Endothelial cell of umbilical vein (primary cell): ENCODE measurements around the gene DIS3. TPM values are rescaled to one million over a fixed set of nuclear protein-coding genes. Genes with fewer than 3 reads are reported as not detected.

ENCODE experiments used
- BruUV-seq: library from RNA; stranded (reverse); fragments of 400-500 nt; replicated peaks from 2 replicates; lab custom pipeline; 2021; lab: Mats Ljungman, UMichigan
- CTCF ChIA-PET: fragments of 300-600, 350-600 bp; sonication (Branson Sonifier 250); formaldehyde crosslinking; loops from one replicate; lab custom pipeline; 2021; ENCODE audit warnings: antibody characterized with exemption, inconsistent platforms; lab: Charles Lee
- POLR2A ChIA-PET: fragments of 300-600, 350-600 bp; sonication (Branson Sonifier 250); formaldehyde crosslinking; loops from one replicate; lab custom pipeline; 2021; ENCODE audit warnings: antibody characterized with exemption, inconsistent platforms; lab: Charles Lee
- DNase-seq: peaks from one replicate; pipeline ENCODE4 v3.0.0-alpha.2; 2011; ENCODE audit warnings: low read depth, low spot score
- FAIRE-seq: peaks from 2 replicates; lab custom pipeline; 2011; peaks lifted over from hg19 to GRCh38; lab: Jason Lieb, UNC
- H2AFZ ChIP-seq: 2 replicates; pipeline ENCODE4 v1.6.0; 2012; ENCODE audit warnings: low read depth, low read length, control low read depth, inconsistent platforms
- H3K27ac ChIP-seq: 2 replicates; pipeline ENCODE4 v1.5.1; 2011; ENCODE audit warnings: low read depth, mild to moderate bottlenecking, control low read depth, low read length, moderate library complexity; ENCODE audit not compliant: insufficient read depth
- H3K27me3 ChIP-seq, 2 experiments: 2 replicates each; pipeline versions ENCODE4 v1.6.0 to v1.6.1; 2011; ENCODE audit warnings: low read length in 2 of 2, mixed read lengths in 1 of 2; ENCODE audit not compliant: control insufficient read depth in 2 of 2, insufficient read depth in 2 of 2
- H3K36me3 ChIP-seq, 2 experiments: 2 replicates in 1 of 2; 3 replicates in 1 of 2; pipeline ENCODE4 v1.5.1; 2011; ENCODE audit warnings: low read length in 2 of 2, mild to moderate bottlenecking in 1 of 2, moderate library complexity in 1 of 2; ENCODE audit not compliant: control insufficient read depth in 2 of 2, insufficient read depth in 2 of 2; ENCODE audit errors: extremely low read depth in 1 of 2
- H3K4me1 ChIP-seq: 3 replicates; pipeline ENCODE4 v1.5.1; 2011; ENCODE audit warnings: mild to moderate bottlenecking, low read length; ENCODE audit not compliant: control insufficient read depth, insufficient read depth; ENCODE audit errors: extremely low read depth
- H3K4me2 ChIP-seq: 2 replicates; pipeline ENCODE4 v1.6.1; 2011; ENCODE audit warnings: low read length, control low read depth, mixed read lengths; ENCODE audit not compliant: insufficient read depth
- H3K4me3 ChIP-seq, 3 experiments: fragments of 200-600 bp in 1 of 3; sonication (generic), shearing (Covaris generic) in 1 of 3; replicated peaks in 1 of 3; 2 replicates each; pipeline ENCODE4 v1.5.1; 2011 to 2016; ENCODE audit warnings: control low read depth in 3 of 3, low read length in 3 of 3, mild to moderate bottlenecking in 2 of 3, inconsistent platforms in 1 of 3, low read depth in 1 of 3, moderate library complexity in 1 of 3; ENCODE audit not compliant: insufficient read depth in 1 of 3
- H3K79me2 ChIP-seq: 2 replicates; pipeline ENCODE4 v1.6.0; 2012; ENCODE audit warnings: low read length, inconsistent platforms; ENCODE audit not compliant: control insufficient read depth, insufficient read depth
- H3K9ac ChIP-seq: replicated peaks from 2 replicates; pipeline ENCODE3; 2011; ENCODE audit warnings: low read length, control low read depth; ENCODE audit not compliant: insufficient read depth; ENCODE audit errors: extremely low read depth
- H3K9me1 ChIP-seq: replicated peaks from 3 replicates; pipeline ENCODE4 v1.6.0; 2011; ENCODE audit warnings: mild to moderate bottlenecking, low read length; ENCODE audit not compliant: control insufficient read depth, insufficient read depth; ENCODE audit errors: extremely low read depth
- H3K9me3 ChIP-seq: replicated peaks from 2 replicates; pipeline ENCODE4 v1.5.1; 2012; ENCODE audit warnings: low read length, inconsistent platforms; ENCODE audit not compliant: control insufficient read depth, insufficient read depth
- H4K20me1 ChIP-seq: replicated peaks from 2 replicates; pipeline ENCODE3; 2011; ENCODE audit warnings: mild to moderate bottlenecking, low read length; ENCODE audit not compliant: control insufficient read depth, insufficient read depth; ENCODE audit errors: extremely low read depth
- EZH2 ChIP-seq: IDR thresholded peaks from 2 replicates; pipeline ENCODE4 v1.6.1; 2012; ENCODE audit warnings: borderline replicate concordance, low read depth, mild to moderate bottlenecking, moderate library complexity, low read length, inconsistent platforms; ENCODE audit not compliant: severe bottlenecking
- FOS ChIP-seq: IDR thresholded peaks from 2 replicates; pipeline ENCODE4 v1.6.1; 2011; ENCODE audit warnings: mild to moderate bottlenecking, low read length, moderate library complexity, borderline replicate concordance; ENCODE audit not compliant: insufficient read depth
- GATA2 ChIP-seq: IDR thresholded peaks from 2 replicates; pipeline ENCODE4 v1.7.0; 2011; ENCODE audit warnings: low read depth, mild to moderate bottlenecking, moderate library complexity, mixed read lengths, low read length; ENCODE audit not compliant: insufficient read length, insufficient read depth
- JUN ChIP-seq: IDR thresholded peaks from 2 replicates; pipeline ENCODE4 v1.6.1; 2011; ENCODE audit warnings: borderline replicate concordance, low read depth; ENCODE audit not compliant: insufficient read length, insufficient read depth
- MAX ChIP-seq: IDR thresholded peaks from 2 replicates; pipeline ENCODE4 v1.6.1; 2011; ENCODE audit not compliant: insufficient read depth, insufficient read length
- MYC ChIP-seq: IDR thresholded peaks from one replicate; pipeline ENCODE4 v1.6.1; 2011; ENCODE audit warnings: mild to moderate bottlenecking, low read depth, low read length
- POLR2A ChIP-seq: IDR thresholded peaks from 2 replicates; pipeline ENCODE4 v1.6.1; 2012; ENCODE audit warnings: low read depth, mild to moderate bottlenecking, control low read depth, low read length
- POLR2AphosphoS5 ChIP-seq: IDR thresholded peaks from 2 replicates; pipeline ENCODE4 v1.6.1; 2012; ENCODE audit warnings: low read depth, mild to moderate bottlenecking, control low read depth, low read length, moderate library complexity; ENCODE audit not compliant: insufficient read depth
- dilution Hi-C: fragments of 300-500 bp; cut with MboI; formaldehyde crosslinking; loops from one replicate; pipeline ENCODE4 v1.15.0; 2019; ENCODE audit warnings: low sequenced_read_pairs; ENCODE audit not compliant: extremely low pct_ligation_motif_present
- intact Hi-C: fragments of 100-400 bp; cut with micrococcal nuclease; formaldehyde crosslinking; loops from one replicate; pipeline ENCODE4 v1.10.0; 2022
- polyA plus RNA-seq, 4 experiments: library from polyadenylated mRNA; depleted of rRNA in 3 of 4; stranded (reverse) in 3 of 4; unstranded in 1 of 4; fragments of >200 nt; gene quantifications; 2 replicates each; pipeline versions ENCODE4 v1.2.1 to v1.2.3, GENCODE V29; 2011 to 2012; ENCODE audit warnings: missing spikeins in 1 of 4
- total RNA-seq: library from RNA; stranded (reverse); gene quantifications from 2 replicates; pipeline ENCODE4 v1.2.3, GENCODE V29; 2021
- TF ChIP-seq, protein P1 (sequence below), 2 donors: IDR thresholded peaks; 1 replicate in 1 of 2; 2 replicates in 1 of 2; pipeline ENCODE4 v1.5.1; 2011; ENCODE audit warnings: low read length in 2 of 2, mild to moderate bottlenecking in 2 of 2, moderate library complexity in 2 of 2, control low read depth in 1 of 2, inconsistent platforms in 1 of 2, low read depth in 1 of 2; ENCODE audit not compliant: insufficient read depth in 1 of 2; ENCODE audit errors: extremely low read depth in 1 of 2

DIS3 gene
- total and polyA plus RNA-seq, 2 donors (not counting 3 experiments of a cell fraction or from before 2014, with no cell fraction given), result 12.4 to 31.4 TPM

GRCh38 chr13:72823724-72824123 lies 42.0 kb upstream of the DIS3 start:
- dilution Hi-C loops, result no loop called here

DNA sequence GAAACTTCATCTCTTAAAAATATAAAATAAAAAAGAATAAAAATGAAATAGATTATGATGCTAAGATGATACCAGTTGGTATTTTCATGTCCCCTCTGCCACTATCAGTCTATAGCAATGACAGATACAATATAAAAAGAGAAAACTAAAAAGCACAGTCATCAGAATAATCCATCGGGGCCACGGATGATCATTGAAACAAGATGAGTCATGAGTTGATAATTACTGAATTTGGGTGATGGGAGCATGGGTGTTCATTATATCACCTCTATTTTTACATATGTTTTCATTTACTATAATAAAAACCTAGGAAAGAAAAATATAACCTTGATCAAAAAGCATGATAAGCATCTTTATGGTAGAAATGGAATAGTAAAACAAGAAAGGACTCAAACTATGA lies 41.4 kb upstream of the DIS3 start:
- intact Hi-C loops, result no loop called here
- dilution Hi-C loops, result no loop called here
- FAIRE-seq (no peak), DNase-seq (no peak)
- H3K4me2 ChIP-seq, result no peak overlapping the region
- no peaks in the 10 kb centered on the region for H3K4me1 ChIP-seq
- H3K9ac ChIP-seq, result no peak overlapping the region
- H3K9me1 ChIP-seq, result no peaks in the 10 kb centered on the region
- no peaks in the 10 kb centered on the region for H3K9me3 ChIP-seq
- H3K79me2 ChIP-seq, result no peaks in the 10 kb centered on the region
- no peak for TF ChIP-seq MAX
- TF ChIP-seq, protein P1, sequence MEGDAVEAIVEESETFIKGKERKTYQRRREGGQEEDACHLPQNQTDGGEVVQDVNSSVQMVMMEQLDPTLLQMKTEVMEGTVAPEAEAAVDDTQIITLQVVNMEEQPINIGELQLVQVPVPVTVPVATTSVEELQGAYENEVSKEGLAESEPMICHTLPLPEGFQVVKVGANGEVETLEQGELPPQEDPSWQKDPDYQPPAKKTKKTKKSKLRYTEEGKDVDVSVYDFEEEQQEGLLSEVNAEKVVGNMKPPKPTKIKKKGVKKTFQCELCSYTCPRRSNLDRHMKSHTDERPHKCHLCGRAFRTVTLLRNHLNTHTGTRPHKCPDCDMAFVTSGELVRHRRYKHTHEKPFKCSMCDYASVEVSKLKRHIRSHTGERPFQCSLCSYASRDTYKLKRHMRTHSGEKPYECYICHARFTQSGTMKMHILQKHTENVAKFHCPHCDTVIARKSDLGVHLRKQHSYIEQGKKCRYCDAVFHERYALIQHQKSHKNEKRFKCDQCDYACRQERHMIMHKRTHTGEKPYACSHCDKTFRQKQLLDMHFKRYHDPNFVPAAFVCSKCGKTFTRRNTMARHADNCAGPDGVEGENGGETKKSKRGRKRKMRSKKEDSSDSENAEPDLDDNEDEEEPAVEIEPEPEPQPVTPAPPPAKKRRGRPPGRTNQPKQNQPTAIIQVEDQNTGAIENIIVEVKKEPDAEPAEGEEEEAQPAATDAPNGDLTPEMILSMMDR (IDR thresholded peaks at IDR 0.05; ENCODE audit: extremely low read depth in 1 of 2, insufficient read depth in 1 of 2, low read depth in 1 of 2, low read length in 2 of 2), result no peak
- no peak for TF ChIP-seq MYC
- TF ChIP-seq POLR2AphosphoS5, result no peak
- no peak for TF ChIP-seq FOS
- no peak for TF ChIP-seq JUN
- TF ChIP-seq EZH2, result no peak
- no peak for TF ChIP-seq GATA2
- TF ChIP-seq POLR2A, result no peak
- BruUV-seq, result no TSS peak
- no peaks in the 10 kb centered on the region for H3K27me3 ChIP-seq
- H3K27ac ChIP-seq, result no peak overlapping the region
- peaks cover 0 to 2% of the 10 kb centered on the region in 2 experiments for H3K36me3 ChIP-seq
- H2AFZ ChIP-seq, result no peak overlapping the region
- H4K20me1 ChIP-seq, result no peaks in the 10 kb centered on the region
- ChIA-PET CTCF (no interaction called here), POLR2A (no interaction called here)
- no peak overlapping the region for H3K4me3 ChIP-seq

More at GRCh38 chr13:72823724-72824123, 42.0 kb upstream of the DIS3 start:
- no peak for DNase-seq
- H2AFZ ChIP-seq, result no peak overlapping the region
- no peaks in the 10 kb centered on the region for H3K79me2 ChIP-seq
- CTCF ChIA-PET, result no interaction called here
- BruUV-seq, result no TSS peak
- no peak for FAIRE-seq
- no peak overlapping the region for H3K4me2 ChIP-seq
- H3K4me1 ChIP-seq, result no peaks in the 10 kb centered on the region
- H3K27me3 ChIP-seq, result no peaks in the 10 kb centered on the region
- H3K36me3 ChIP-seq, result peaks cover 0 to 2% of the 10 kb centered on the region in 2 experiments
- POLR2A ChIA-PET, result no interaction called here
- no peaks in the 10 kb centered on the region for H4K20me1 ChIP-seq
- H3K9ac ChIP-seq, result no peak overlapping the region
- intact Hi-C loops, result no loop called here
- H3K9me3 ChIP-seq, result no peaks in the 10 kb centered on the region
- no peak overlapping the region for H3K27ac ChIP-seq
- TF ChIP-seq, protein P1 (IDR thresholded peaks at IDR 0.05; ENCODE audit: extremely low read depth in 1 of 2, insufficient read depth in 1 of 2, low read depth in 1 of 2, low read length in 2 of 2), result no peak
- TF ChIP-seq FOS, result no peak
- no peak for TF ChIP-seq EZH2
- no peak for TF ChIP-seq MYC
- no peak for TF ChIP-seq JUN
- no peak for TF ChIP-seq GATA2
- no peak for TF ChIP-seq POLR2A
- H3K4me3 ChIP-seq, result no peak overlapping the region
- no peaks in the 10 kb centered on the region for H3K9me1 ChIP-seq
